HG03469 (cell line): ENCODE results near the gene SEC14L6.

Experiments used
- ATAC-seq: cut with Tn5 transposase; IDR thresholded peaks from one replicate; pipeline ENCODE4 v1.9.1; 2021; ENCODE audit warnings: mild to moderate bottlenecking, moderate library complexity, moderate number of reproducible peaks; ENCODE audit not compliant: unreplicated experiment

The SEC14L6 gene

DNA sequence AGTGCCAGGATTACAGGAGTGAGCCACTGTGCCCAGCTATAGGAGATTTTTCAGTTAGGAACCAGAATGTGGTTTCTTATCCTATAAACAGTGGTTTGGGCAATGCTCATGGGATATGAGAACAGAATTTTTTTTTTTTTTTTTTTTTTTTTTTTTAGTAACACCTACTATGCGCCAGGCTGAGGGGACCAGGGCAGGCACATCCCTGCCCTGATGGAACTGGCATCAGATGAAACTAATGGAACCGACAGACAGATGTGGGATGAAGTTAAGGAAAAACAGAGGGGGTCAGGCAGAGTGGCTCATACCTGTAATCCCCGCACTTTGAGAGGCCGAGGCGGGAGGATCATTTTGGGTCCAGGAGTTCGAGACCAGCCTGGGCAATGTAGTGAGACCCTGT is 45.9 kb downstream of the SEC14L6 start:
- no peak for ATAC-seq

DNA sequence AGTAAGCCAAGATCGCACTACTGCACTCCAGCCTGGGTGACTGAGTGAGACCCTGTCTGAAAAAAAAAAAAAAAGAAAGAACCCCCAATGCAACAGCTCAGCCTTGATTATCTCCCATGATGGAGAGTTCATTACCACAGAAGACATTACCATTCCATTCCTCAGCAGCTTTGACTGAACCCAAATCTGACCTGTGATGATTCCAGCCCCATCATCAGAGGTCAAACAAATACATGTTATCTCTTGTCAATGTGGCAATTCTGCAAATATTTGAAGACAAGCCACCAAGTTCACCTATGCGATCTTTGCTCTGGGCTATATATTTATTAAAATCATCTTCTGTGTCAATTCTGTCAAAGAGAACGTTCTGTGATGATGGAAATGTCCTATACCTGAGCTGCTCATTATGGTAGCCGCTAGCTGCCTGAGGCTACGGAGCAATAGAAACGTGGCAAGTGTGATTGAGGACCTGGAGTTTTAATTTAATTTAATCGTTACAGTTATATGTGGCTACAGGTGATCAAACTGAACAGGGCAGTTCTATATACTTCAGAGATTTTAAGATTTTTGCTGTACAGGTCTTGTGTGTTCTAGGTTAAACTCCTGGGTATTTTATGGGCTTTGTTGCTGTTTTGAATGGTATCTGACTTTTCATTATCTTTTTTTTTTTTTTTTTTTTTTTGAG is 48.9 kb downstream of the SEC14L6 start:
- no peak for ATAC-seq

DNA sequence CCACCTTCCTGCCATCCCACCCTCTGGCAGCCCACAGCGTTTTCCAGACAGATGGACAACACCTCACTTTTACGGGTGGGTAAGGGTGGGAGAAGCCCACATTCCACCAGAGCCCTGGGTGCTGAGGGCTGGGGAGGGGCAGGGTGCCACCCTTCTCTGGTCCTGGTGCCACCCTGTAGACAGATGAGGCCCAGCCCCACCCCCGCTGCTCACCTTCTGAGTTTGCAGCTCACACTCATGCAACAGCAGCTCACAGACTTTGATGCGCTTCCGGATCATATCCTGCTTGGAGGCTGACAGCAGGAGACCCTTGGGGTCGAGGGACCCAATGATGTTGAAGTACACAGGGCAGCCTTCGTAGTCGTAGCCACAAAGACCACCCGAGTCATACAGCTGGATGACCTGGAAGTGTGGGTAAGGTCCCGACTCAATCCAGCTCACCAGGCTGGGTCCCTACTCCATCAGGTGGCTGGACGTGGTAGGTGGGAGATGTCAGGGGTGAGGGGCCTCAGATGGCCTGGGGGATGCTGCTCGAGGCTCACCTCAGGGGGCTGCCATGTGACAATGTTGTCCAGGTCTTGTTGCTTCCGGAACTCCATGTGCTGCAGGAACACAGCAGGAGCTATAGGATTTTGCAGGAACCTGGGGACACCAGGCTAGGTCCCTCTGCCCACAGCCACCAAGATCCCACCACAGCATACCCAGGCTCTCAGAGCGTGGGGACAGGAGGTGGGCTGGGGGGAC is 51.3 kb downstream of the SEC14L6 start:
- ATAC-seq: no peak

DNA sequence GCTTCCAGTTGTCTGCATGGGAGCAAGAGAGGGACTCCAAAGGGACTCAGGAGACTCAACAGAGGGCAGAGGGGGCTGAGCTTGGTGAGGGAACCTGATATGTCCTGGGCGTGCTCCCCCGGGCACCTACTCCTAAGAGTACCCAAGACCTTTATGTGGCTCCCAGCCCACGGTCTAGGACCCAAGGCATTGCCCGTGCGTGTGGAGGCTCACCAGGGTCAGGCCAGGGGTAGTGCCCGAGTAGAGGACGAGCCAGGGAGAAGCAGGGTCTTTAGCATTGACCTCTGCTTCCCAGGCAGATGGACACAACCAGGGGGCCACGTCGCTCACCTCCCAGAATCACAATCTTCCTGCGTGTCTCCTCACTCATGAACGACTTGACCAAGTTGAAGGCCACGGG is 54.4 kb downstream of the SEC14L6 start:
- ATAC-seq: no peak

DNA sequence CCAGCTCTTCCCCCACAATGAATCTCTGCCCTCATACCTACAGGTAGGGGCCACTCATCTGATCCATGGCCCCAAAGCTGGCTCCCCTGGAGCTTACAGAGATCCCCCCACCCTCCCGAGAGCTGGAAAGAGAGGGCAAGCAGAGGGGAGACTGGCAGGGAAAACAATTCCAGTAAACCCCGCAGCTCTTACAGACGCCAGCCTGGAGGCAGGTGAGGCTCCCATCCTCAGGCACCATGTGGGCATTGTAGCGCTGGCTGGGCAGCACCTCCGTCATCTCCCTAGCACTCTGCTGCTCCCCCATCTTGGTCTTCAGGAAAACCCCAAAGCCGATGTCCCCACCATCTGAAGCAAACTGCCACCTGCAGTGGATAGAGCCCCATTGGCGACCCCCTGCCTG is 55.2 kb downstream of the SEC14L6 start:
- no peak for ATAC-seq

DNA sequence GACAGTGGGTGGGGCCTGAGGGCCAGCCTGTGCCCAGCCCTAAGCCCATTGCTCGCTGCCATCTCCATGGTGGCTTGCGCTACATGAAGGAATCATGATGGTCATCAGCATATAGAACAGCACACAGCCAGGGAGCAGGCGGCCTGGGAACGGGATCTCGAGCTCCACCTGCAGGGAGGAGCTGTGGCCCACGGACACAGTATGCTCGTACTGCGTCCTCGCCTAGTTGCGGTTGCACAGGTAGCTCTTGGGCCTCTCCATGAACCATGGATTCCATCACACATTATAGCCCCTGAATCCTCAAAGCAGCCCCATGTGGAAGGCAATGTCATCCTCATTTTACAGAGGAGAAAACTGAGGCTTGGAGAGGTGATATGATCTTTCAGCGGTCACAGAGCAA is 56.1 kb downstream of the SEC14L6 start:
- ATAC-seq: no peak

DNA sequence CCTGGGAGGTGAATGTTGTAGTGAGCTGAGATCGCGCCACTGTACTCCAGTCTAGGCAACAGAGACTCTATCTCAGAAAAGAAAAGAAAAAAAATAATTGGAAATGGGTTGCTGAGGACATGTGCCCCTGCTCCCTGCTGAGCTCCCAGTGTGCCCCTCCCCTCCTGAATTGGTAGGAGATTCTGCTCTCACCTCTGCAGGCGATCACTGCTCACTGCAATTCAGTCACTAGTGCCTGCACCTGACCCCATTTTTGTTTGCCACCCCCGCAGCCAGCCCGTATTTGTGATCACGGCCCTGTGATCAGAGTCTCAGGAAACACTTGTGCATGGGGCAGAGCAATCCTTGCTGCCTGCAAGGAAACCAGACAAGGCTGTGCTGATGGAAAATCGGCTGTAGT is 58.4 kb downstream of the SEC14L6 start:
- no peak for ATAC-seq

DNA sequence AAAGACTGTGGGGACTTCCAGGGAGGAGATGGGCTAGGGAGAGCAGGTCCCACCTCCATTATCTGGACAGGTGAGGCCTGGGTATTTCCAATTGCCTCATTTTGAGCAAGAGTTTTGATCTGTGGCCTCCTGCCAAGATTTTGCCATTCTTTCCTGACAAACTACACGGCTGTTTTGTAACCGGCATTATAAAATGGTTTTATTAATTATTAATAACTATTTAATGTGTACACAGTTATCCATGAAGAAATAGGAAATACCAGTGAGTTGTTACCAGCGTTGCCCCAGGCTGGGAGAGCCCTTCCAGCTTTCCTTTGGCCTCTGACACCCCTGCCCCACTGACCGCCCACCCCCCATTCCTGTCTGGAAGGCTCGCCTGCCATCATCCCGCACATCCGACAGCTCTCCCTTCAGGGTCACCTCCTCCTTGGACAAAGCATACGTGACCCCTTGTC is 59.9 kb downstream of the SEC14L6 start:
- ATAC-seq: no peak

DNA sequence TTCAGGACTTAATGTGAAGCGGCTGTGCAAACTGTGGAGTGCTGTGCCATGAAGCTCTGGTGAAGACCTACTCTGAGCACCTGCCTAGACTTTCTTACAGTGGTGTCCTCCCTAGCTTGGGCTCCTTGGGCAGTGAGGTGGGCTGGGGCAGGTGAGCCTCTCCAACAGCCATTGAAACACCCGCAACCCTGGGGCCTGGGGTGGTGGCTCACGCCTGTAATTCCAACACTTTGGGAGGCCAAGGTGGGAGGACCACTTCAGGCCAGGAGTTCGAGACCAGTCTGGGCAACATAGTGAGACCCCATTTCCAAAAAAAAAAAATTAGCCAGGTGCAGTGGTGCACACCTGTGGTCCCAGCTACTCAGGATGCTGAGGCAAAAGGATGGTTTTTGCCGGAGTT is 60.4 kb downstream of the SEC14L6 start:
- ATAC-seq: no peak

DNA sequence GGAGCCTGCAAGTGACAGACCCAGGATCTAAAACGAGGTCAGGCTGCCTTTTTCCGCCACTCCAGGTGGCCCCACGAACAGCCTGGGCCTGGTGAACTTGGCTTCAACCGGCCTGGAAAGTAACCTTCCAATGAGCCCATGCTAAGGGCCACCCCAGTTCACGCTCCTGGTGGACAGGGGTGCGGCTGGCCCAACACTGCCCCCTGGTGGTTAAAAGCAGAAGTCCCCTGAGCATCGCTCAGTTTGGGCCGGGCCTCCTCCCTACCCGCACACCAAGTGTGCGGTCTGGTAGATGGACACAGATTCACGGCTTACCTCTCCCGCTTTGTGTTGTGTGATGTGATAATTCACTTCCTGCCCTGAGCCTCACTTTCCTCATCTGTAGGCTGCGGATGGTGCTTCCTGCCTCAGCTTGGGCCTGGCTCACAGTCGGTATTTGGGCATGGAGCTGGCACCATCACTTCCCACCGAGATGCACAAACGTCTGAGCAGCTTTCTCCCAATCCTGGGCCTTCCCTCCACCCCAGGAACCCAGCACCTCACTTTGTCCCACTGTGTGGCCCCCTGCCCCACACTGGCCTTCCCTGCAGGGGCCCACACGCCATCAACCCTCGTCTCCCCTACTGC is 61.1 kb downstream of the SEC14L6 start:
- ATAC-seq: no peak

DNA sequence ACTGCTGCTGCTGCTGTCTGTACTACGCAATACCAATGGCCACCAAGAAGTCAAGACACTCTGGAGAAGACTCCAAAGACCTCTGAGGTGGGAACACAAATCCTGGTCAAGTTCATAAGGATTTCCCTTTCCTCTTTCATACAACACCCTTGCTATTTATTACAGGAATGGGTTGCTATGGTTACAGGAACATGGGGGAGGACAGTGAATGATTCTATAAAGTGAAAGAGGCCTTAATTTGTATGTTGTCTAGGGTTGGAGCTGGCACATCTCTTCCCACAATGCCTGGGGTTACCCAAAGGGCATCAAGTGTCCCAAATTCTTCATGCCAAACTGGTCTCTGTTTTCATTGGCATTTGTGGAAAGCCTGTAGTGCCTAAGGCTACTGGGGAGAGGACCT is 63.4 kb downstream of the SEC14L6 start:
- no peak for ATAC-seq

DNA sequence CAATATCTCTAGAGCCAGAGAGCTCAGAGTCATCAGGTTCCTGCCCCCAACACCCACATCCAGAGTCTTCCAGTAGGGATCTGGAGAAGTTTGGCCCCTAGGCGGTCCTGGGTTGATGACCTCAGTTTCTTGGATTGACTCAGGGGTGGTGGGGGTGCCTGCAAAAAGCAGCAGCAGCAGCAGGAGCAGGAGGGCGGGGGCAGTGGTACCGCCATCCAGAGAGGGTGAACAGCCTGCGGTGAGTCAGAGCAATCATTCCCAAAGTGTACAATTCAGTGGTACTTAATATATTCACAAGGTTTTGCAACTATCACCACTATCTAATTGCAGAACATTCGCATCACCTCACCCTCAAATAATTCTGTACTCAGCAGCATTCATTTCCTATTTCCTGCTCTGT is 64.8 kb downstream of the SEC14L6 start:
- ATAC-seq: no peak

DNA sequence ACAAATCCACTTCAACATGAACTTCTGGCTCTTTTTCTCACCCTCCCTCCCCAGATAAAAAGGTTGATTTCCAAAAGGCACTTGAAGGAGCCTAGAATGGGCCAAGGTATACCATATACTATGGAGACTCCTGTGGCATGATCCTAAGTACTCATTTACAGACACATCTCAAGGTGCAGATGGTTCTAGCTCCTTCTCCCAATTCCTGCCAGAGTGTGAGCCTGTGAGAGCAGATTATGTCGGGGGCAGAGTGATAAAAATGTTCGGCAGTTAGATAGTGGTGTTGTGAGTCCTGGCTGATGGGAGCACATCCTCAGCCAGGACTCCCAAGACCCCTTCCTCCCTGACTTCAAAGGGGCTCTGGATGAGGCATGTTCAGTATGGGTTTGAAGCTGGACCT is 66.6 kb downstream of the SEC14L6 start:
- no peak for ATAC-seq

DNA sequence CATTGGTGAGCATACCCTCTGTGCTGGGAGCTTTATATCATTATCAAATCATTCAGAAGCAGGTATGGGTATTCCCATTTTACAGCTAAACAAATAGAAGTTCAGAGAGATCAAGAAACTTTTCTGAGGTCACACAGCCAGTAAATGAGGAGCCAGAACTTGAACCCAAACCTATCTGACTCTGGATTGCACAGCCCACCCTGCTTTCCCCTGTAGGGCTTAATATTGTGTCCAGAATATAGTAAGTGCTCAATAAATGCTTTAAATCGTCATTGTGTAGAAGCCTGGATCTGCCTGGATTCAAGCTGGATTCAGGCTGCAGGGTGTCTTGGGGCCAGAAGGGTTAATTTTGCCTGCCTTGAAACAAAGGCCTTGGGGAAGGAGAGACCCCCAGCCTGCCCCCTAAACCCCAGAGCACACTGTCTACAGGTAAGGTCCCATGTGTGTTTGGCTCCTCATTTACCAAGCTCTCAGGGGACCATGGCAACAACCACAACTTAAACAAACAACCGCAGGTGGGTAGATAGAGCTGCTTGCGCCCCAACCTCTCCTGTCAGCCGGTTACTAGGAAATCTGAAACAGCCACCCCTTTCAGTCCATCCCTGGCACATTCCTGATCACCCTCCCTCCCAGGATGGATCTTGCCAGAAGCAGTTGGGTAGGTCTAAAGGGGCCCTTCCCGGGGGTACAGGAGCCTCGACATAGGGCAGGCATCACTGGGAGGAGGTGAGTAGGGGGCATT is 71.7 kb downstream of the SEC14L6 start:
- ATAC-seq: no peak

DNA sequence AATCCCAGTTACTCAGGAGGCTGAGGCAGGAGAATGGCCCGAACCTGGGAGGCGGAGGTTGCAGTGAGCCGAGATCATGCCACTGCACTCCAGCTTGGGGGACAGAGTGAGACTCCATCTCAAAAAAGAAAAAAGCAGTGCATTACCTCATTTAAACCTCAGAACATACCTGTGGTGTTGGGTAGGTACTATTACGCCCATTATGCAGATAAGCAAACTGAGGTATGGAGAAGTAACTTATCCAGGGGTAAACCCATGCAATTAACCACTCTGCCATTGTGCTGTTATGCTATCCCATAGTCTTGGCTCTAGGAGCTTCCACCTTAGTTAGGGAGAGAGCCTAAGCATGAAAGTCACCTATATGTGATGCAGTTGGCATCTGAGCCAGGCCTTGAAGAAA is 72.4 kb downstream of the SEC14L6 start:
- ATAC-seq: no peak

DNA sequence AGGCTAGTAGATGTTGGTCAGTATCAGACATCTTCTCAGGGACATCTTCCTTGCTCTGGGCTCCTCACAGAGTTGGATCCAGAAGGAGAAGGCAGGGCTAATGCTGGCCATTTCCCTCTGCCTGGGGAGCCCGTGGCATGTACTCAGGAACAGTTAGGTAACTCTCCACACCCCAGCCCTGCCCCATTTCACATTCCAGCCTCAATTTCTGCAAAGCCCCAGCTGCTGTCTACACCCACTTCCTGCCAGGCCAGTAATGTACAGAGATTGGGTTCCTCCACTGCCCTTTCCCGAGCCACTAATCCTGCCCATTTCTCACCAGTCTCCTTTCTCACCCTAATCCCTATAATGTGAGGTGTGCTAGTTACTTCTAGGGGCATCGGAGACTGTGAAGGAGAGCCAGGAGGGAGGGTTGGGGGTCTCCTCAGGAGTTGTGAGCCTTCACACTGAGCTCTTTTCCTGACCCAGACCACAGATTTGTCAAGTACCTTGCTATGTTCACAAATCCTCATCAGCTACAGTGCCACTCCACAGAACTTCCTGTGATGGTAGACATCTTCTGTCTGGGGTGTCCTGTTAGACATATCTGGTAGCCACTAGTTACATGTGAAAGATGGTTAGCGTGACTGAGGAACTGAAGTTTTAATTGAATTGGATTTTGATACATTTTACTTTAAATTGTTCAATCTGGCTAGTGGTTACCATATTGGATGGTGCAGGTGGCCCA is 73.4 kb downstream of the SEC14L6 start:
- no peak for ATAC-seq
